GM21381 (cell line): ENCODE data around the gene NR2F2.

Experiments used
- ATAC-seq: cut with Tn5 transposase; IDR thresholded peaks from one replicate; pipeline ENCODE4 v1.9.1; 2021; ENCODE audit warnings: mild to moderate bottlenecking, moderate library complexity; ENCODE audit not compliant: unreplicated experiment

Gene NR2F2

DNA sequence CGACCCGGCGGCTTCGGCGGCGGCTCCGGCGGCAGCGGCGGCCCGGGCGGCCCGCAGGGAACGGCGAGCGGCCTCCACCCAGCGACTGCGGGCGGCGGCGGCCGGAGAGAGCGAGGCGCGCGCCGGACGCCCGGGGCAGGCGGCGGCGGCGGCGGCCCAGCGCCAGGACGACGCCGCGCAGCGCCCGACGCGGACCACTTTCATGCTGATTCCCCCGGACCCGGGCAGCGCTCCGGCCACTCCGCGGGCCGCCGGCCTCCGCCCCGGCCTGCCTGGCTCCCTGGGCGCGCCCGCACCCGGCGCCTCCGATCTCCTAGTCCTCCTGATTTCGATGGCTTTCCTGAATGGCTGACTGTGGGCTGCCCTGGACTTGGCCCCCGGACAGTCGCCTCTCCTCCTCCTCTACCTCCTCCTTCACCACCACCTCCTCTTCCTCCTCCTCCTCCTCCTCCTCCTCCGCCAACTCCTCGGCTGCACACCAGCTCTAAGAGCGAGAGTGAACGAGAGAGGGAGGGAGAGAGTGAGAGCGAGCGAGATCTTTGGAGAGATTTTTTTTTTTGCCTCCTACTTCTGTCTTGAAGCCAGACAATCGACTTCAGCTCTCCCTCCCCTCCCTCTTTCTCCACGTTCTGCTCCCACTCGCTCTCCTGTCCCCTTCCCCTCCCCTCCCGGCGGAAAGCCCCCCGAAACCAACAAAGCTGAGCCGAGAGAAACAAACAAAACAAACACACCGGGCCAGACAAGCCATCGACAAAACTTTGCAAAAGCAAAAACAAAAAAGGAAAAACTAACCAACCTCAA lies 844 bp downstream of the NR2F2 start:
- ATAC-seq, result no peak

DNA sequence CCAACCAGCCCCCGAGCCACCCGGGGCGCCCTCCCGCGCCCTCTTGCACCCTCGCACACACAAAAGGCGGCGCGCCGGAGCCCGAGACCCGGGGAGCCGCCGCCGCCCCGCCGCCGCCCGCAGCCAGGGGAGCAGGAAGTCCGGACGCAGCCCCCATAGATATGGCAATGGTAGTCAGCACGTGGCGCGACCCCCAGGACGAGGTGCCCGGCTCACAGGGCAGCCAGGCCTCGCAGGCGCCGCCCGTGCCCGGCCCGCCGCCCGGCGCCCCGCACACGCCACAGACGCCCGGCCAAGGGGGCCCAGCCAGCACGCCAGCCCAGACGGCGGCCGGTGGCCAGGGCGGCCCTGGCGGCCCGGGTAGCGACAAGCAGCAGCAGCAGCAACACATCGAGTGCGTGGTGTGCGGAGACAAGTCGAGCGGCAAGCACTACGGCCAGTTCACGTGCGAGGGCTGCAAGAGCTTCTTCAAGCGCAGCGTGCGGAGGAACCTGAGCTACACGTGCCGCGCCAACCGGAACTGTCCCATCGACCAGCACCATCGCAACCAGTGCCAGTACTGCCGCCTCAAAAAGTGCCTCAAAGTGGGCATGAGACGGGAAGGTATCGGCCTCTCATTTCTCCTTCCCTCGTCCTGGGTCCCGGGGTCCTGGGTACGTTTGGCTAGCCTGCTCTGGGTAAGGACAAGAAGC lies 1.6 kb downstream of the NR2F2 start:
- no peak for ATAC-seq

DNA sequence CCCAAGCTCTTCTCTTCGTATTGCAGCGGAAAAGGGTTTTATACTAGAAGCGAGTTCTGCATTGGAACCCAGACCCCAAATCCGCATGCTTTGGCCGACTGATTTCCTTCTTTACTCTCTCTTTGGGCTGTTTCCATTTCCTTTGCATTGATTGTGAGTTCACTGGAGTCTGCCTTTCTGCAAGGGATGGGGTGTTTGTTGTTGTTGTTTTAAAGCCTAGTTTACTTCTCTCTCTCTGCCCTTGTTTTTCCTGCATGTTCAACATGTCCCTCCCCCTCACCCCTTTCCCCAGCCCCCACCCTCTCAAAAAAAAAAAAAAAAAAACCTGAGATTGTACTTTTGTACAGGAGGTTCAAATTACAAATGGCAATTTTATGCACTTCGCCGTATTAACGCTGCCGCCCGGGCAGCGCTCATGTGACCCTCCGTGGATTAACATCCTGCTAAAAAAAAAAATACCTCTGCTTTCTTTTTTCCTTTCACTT lies 2.2 kb downstream of the NR2F2 start:
- ATAC-seq, result no peak

DNA sequence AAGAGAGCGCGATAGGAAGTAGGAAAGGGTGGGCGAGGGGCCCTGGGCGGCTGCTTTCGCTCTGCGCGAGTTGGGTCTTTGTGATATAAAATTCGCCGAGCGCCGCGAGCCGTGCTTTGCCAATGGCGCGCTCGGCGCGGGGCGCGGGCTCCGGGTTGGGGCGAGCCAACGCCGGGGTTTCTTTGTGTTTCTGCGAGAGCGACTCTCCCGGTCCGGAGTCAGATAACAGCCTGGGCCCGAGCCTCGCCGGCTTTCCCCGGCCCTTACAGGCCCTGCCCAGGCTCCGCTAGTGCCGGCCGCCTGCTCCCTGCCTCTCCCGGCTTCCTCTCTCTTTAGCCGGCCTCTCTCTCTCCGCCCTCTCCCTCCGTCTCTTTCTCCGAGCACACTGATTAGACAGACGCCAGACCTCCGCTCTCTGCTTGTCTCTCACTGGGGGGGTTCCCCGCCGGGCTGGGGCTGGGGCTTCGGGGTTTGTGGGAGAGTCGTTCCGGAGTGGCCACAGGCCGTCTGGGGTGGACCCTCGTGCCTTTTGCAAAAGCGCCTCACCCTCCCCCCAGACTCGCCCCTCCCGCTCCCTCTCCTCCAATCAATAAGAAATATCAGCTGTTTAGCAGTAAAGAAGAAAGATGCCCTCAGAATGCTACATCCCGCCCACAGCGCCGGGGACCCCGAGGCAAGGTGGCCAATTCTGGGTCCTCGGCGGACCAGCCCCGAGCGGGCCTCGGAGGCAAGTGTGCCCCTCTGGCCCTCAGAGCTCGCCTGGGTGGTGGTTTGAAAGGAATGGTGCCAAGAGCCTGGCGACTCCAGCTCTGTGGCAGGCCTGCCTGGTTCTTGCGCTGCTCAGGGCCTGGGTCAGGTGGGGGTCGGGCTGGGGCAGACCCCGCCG lies 2.9 kb downstream of the NR2F2 start:
- no peak for ATAC-seq

DNA sequence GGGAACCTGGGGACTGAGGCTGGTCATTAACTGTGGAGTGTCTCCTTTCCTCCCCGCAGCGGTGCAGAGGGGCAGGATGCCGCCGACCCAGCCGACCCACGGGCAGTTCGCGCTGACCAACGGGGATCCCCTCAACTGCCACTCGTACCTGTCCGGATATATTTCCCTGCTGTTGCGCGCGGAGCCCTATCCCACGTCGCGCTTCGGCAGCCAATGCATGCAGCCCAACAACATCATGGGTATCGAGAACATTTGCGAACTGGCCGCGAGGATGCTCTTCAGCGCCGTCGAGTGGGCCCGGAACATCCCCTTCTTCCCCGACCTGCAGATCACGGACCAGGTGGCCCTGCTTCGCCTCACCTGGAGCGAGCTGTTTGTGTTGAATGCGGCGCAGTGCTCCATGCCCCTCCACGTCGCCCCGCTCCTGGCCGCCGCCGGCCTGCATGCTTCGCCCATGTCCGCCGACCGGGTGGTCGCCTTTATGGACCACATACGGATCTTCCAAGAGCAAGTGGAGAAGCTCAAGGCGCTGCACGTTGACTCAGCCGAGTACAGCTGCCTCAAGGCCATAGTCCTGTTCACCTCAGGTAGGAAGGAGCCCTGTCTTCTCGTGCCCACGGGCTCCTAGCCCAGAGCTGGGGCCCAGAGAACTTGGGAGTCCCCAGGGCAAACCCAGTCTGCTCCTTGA lies 3.7 kb downstream of the NR2F2 start:
- no peak for ATAC-seq

DNA sequence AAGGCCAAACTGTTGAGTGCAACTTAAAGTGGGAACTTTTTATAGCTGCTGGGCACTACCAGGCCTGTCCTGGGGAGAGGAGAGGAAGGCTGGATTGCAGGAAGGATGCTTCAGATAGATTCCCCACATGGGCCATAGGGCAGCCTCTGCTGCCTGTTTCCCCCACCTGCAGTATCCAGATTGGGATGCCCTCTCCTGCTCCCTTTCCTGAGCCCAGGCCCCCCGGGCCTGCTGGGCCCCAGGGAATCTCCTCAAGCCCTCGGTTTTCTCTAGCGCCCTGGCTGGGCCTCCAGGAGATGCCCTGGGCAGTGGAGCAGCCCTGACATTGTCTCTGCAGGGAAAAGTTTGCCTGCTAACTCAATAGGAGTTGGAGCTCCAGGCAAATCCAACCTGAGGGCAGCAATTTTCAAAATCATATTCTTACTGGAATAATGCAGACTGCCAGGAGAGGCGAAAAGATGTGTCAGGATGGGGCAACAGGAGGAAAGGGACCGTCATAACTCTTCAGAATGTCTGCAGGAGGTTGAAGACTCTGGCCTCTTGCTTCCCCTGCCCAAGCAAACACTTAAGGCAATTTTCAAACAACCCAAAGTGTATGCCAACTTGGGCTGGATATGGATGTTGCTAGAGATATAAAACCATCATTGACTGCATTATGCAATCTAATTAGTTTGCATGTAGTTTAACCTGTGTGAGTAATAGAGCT lies 4.4 kb downstream of the NR2F2 start:
- no peak for ATAC-seq

DNA sequence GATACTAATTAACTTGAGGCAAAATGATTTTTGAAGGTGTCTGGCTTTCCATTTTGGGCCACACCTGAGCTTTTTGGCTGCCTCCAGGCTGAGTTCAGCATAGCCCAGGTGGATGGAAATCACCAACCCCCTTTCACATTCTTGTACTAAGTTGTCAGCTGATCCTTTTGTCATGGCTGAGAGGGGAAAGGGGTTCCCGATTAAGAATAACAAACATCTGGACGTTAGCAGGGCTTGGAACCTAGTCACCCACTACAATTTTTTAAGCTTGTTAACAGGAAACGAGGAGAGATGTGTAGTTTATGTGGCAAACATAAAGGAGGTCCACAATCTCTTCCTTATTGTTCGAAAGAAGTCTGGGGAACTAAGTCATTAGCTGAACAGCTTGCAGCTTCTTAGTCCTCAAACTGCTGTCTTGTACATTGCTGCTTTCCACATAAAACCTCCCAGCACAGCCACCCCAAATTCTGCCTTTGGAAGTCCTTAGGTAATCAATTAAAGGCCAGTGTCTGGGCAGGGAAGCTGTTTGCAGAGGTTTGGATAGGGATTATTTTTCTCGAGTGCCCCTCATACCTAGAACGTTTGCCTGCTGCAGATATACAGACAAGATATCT lies 5.0 kb downstream of the NR2F2 start:
- ATAC-seq, result no peak

DNA sequence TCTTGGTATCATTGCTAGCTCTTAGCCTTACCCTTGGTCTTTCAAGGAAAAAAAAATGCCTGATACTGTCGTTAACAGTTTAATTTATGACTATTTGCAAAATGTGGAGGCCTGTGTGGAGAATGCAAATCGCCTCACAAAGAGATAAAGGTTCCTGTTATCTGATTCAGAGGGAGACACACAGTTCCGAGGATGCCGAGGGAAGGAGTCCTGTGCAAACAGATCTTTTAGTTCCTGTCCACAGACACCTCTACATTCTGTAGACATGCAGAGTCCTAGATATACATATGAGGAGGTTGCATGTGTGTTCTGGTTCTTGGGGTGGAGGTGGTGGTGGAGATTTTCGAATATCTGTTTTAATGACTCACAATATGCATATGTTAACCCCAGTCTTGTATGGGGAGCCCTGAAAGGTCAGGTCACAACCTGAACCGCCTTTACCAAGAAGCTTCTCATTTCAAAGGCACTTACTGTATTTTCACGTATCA lies 5.7 kb downstream of the NR2F2 start:
- ATAC-seq, result no peak

DNA sequence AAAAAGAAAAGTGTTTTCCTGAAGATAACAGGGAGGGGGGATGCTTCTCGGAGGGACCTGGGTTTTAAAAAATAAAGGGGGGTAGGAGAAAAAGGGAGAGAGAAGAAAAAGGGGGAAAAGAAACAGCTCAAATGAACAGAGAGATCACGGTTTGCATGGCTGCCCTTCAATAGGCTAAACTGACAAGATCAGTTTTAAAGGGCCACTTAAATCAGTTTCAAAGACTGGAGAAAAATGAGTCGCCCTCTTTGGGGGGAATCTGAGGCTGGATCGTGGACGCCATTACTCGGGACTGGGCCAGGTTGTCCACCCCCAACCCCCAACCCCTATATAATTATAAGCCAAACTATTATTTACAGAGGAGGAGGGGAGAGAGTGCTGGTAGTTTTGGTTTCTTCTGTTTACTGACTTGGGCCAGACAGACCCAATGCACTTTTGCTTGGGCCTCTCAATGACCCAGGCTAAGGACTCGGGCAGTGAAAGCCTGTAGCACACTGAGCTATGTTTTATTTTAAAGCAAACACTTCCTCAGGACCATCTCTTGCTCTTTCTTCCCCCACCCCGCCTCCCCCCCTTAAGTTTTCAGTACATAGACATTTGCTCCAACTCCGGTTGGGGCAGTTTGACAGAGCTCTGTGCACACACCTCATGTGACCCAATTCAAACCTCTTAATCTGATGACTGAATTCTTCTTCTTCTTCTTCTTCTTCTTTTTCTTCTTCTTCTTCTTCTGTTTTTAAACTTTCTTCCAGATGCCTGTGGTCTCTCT lies 6.3 kb downstream of the NR2F2 start:
- no peak for ATAC-seq

DNA sequence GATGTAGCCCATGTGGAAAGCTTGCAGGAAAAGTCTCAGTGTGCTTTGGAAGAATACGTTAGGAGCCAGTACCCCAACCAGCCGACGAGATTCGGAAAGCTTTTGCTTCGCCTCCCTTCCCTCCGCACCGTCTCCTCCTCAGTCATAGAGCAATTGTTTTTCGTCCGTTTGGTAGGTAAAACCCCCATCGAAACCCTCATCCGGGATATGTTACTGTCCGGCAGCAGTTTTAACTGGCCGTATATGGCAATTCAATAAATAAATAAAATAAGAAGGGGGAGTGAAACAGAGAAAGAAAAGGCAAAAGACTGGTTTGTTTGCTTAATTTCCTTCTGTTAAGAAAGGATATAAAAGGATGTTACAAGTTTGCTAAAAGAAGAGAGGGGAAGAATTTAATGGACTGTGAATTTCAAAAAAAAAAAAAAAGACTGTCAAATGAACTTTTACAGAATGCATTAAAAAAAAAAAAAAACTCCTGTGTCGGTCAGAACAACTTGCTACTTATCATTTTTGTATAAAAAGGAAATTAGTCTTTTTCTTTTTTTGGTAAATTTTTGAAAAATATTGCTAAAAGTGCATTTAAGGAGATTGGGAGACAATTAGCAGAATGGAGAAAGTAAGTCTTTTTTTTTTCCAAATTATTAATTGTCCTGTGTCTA lies 7.0 kb downstream of the NR2F2 start:
- no peak for ATAC-seq

DNA sequence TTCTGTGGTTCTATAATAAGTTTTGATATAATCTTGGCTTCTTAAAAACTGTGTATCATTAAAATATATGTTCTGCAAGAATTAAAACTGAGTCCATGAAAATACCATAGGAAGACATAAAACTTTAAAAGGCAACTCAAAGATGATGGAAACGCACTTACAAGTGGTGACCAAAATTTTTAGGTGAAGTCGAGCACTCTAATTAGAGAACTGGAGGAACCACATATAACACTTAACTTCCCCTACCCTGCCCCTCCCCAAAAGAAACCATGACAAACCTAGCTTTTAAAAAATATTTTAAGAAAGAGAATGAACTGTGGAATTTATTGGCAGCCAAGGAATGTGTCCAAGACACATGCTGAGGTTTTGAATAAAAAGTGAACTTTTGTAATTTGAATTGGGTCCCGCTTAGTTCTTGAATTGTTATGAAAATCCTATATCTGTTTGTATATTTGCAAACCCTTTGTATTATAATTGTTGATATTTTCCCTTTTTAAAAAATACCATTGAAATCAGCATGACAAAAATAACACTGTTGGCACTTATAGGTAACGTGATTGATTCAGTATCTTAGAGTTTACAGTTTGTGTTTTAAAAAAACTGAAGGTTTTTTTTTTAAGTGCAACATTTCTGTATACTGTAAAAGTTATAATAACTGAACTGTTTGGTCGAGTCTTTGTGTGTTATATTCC lies 7.7 kb downstream of the NR2F2 start:
- ATAC-seq, result no peak

DNA sequence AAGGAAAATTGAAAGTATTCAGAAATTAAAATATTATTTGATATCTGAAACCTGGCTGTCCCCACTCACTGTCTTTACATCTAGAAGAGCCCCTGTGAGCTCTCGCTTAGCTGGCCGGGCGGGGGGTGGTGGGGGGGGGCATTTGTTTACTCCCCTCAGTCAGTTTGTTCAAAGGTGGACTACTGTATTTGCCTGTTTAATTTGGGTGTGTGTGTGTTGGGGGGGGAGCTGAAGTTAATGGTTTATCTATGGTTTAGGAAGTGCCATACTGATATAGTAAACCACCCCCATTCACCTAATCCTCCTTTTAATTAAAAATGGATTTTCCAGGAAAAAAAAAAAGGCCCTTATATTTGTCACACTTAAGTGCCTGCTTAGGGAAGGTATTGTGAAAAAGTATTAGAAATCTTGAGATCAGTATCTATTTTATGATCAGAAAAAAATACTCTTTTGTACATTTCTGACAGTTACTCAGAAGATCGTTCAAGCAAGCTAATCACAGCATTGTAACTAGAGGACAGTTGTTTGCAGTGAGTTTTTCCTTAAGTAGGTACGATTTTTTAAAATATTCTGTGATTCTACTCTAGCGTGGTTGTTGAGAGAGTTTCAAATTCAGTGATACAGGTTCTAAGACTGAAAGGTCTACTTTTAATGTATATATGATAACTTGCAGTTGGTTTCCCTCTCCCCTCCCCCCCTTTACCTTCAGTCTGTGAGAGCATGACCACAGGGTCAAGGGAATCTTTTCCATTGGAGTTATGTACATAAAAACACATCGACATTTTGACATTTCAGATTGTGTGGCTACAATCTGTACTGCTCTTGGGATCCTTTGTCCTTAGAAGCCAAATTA lies 8.5 kb downstream of the NR2F2 start:
- ATAC-seq, result no peak

DNA sequence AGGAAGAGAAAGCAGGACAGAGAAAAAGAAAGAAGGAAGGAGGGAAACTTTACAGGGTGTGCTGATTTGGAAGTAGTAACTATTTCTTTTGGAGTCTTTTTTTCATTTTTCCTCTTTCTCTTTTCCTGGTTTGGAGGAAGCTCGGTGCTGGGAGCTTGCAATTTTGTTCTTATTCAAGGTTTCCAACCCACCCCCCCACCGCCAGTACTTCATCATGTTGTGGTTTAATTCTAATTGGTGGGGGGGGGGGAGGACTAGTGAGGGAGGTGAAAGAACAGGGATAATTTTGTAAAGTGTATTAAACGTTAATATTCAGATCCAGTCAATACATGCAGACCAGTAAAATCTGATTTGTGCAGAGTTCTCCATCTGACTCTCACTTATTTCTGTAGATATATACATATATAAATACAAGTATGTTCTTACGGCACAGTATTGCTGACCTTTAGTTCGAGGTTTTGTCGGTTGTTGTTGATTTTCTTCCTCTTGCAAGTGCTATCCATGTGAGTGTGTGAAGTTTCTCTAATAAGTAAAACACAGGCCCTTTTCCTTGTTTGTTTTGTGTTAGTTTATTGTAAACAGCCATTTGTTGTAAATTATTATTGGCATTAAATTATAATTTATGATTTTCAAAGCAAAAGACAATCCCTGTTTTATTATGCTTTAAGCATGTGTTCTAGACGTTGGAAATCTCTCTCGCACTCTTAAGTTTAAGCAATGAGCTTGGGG lies 9.3 kb downstream of the NR2F2 start:
- ATAC-seq, result no peak

DNA sequence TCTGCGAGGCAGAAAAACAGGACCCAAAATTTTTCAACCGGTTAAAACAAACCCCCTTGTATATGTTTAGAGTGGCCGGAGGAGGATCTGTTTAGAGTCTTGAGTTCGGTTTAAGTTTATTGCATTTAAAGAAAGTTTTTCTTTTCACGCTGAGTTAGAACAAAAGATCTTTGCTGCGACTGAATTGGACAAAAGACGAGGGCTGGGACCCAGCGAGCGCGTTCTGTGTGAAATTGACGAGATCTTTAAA lies 9.8 kb downstream of the NR2F2 start:
- ATAC-seq, result no peak

DNA sequence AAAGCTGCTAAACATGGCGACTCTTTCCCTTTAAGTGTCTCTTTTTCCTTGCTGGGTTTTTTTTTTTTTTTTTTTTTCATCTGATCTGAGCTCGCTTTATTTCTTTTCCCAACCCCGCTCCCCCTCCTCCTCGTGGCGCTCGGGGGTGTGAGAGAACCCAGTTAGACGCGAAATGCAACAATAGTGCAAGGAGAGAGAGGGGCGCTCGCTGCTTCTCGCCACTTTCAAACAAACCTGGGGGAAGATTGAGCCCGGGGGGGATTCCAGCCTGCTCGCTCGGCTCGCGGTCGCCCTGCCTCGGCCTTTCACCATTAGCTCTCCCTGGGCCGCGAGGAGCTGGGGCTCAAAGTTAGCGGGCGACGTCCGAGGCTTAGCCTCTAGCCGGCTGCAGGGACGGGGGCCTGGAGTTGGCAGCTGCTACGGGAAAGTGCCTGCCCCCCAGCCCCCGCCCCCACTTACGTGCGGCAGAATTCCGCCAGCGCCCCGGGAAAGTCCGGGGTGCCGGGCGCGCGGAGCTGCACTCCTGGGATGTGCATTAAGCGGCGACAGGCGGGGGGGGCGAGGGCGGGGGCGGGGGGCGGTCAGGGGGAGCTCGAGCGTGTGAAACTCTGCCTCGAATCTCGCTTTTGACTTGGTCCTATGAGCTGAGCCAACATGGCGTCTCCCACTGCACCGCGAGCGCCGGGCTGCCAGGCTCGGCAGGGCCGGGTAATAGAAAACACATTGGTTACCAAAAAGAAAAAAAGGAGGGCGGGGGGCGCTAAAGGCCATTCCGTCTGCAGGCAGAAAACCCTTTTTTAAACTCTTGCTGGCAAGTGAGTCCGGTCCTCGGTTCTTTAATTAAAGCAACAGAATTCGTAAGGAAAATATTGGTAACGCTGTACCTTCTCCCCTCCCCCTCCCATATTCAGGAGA lies 10.4 kb downstream of the NR2F2 start:
- ATAC-seq, result no peak
